ENCODE measurements around the gene SLC2A10. TPM values are rescaled to one million over a fixed set of nuclear protein-coding genes. Genes with fewer than 3 reads are reported as not detected.

Gene SLC2A10
- total RNA-seq, 1 experiment from 2014 or later, result 0.05 TPM

DNA sequence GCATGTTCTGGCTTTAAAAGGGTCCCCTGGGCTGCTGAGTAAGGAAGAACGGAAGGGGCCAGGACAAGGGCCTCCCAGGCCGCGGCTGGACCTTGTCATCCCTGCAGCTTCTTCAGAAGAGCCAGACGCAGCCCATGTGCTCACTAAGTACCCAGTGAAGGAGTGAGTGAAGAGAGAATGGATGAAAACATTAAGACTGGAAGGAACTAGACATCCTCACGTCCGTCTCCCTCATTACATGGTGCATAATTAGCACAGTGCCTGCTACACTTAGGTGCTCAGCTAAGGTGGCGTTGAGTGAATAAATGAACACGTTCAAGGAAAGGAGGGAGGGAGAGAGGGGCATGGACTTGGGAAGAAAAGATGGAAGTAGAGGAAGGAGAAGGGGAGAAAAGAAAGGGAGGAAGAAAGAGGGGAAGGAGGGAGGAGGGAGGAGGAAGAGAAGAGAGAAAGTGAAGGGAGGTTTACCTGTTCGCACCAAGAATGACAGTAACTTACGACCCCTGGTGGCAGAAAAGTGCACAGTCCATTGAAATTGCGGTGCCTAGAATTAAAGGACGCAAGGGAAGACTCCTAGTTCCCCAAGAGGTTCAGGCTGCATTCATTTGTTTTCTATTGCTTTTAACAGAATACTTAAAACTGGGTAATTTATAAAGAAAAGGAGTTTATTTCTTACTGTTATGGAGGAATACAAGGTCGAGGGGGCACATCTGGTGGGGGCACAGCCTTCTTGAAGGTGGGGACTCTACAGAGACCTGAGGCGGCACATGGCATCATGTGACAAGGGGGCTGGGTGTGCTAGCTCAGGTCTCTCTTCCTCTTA lies 28.2 kb upstream of the SLC2A10 start:
- intact Hi-C loops (cut with micrococcal nuclease), result loop anchor here (1.0 to 5.0 kb wide), 2 partner anchors 119 to 160 kb away; no protein-coding TSS in a partner anchor
- H3K9me2 ChIP-seq (ENCODE audit: insufficient read depth), result no peaks in the 10 kb centered on the region
- ChIA-PET CTCF (interaction anchor here (0.7 to 2.0 kb wide), 3 partner anchors 18 to 160 kb away, joined by 3 to 8 read pairs (median 4); no protein-coding TSS in a partner anchor), RAD21 (ENCODE audit: low non-redundant PET in 1 of 2, low total read pairs in 2 of 2, uncharacterized antibody in 2 of 2, unreplicated experiment in 2 of 2) (interaction anchor here (0.6 to 0.7 kb wide), 3 partner anchors 94 to 161 kb away, joined by 3 to 5 read pairs (median 5); no protein-coding TSS in a partner anchor), POLR2A (interaction anchor here (1.0 kb wide), 1 partner anchor 8 kb away, joined by 3 read pairs; the partner anchor contains the start of gene TP53RK)
- peaks cover 3 to 12% of the 10 kb centered on the region in 2 experiments; a peak in 3 of 4 replicates for H3K36me3 ChIP-seq (ENCODE audit: control insufficient read depth in 1 of 2, insufficient read depth in 2 of 2, low read length in 2 of 2)
- no peaks in the 10 kb centered on the region for H3K9me3 ChIP-seq (ENCODE audit: control insufficient read depth in 1 of 2, insufficient read depth in 1 of 2, low read depth in 1 of 2, low read length in 2 of 2)
- H2AFZ ChIP-seq (ENCODE audit: low read depth, low read length, poor library complexity, severe bottlenecking), result no peak overlapping the region
- DNase-seq (ENCODE audit: low read depth, low spot score), result no peak
- H3K79me2 ChIP-seq (ENCODE audit: insufficient read depth, low read length), result peaks cover 11% of the 10 kb centered on the region
- no peak overlapping the region for H3K9ac ChIP-seq (ENCODE audit: low read length)
- H4K20me1 ChIP-seq (ENCODE audit: insufficient read depth), result no peaks in the 10 kb centered on the region
- H3K4me3 ChIP-seq (replicated peaks in 1 of 2; ENCODE audit: low read depth in 1 of 2, low read length in 2 of 2), result no peak overlapping the region
- no TSS peak for BruUV-seq (replicated peaks)
- H3K27ac ChIP-seq (ENCODE audit: low read depth, low read length), result no peak overlapping the region
- TF ChIP-seq, protein P1, sequence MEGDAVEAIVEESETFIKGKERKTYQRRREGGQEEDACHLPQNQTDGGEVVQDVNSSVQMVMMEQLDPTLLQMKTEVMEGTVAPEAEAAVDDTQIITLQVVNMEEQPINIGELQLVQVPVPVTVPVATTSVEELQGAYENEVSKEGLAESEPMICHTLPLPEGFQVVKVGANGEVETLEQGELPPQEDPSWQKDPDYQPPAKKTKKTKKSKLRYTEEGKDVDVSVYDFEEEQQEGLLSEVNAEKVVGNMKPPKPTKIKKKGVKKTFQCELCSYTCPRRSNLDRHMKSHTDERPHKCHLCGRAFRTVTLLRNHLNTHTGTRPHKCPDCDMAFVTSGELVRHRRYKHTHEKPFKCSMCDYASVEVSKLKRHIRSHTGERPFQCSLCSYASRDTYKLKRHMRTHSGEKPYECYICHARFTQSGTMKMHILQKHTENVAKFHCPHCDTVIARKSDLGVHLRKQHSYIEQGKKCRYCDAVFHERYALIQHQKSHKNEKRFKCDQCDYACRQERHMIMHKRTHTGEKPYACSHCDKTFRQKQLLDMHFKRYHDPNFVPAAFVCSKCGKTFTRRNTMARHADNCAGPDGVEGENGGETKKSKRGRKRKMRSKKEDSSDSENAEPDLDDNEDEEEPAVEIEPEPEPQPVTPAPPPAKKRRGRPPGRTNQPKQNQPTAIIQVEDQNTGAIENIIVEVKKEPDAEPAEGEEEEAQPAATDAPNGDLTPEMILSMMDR (IDR thresholded peaks at IDR 0.05 in 2 of 3, conservative IDR thresholded peaks at IDR 0.05 in 1 of 3; ENCODE audit: borderline replicate concordance in 1 of 3, insufficient read depth in 1 of 3, low read depth in 2 of 3, low read length in 2 of 3), result peak; percentile 60 to 84 (median 83); a peak in 5 of 6 replicates
- TF ChIP-seq YY1 (IDR thresholded peaks at IDR 0.05; ENCODE audit: extremely low read depth, insufficient replicate concordance, low read depth, low read length) (no peak), RAD21 (IDR thresholded peaks at IDR 0.05; ENCODE audit: low read depth) (peak; percentile 67)
- no peak overlapping the region for H3K4me2 ChIP-seq (ENCODE audit: low read length)
- peak; percentile 79 for ATAC-seq
- H3K4me1 ChIP-seq (ENCODE audit: control insufficient read depth in 1 of 2, insufficient read depth in 2 of 2, low read length in 2 of 2), result peaks cover 0 to 10% of the 10 kb centered on the region in 2 experiments; a peak in 2 of 4 replicates
- no peaks in the 10 kb centered on the region for H3K27me3 ChIP-seq (ENCODE audit: insufficient read depth, low read length)
